ENCODE data around the gene TRIM38. TPM values are rescaled to one million over a fixed set of nuclear protein-coding genes. Genes with fewer than 3 reads are reported as not detected.

TRIM38 gene
- total and polyA plus RNA-seq, 2 donors (not counting 3 experiments of a cell fraction or from before 2014, with no cell fraction given): 5.1 to 13.2 TPM

- peak overlapping the region; percentile 50 for H3K4me2 ChIP-seq (ENCODE audit: insufficient read depth, low read length)
These were observed 56.7 kb downstream of the TRIM38 start for GRCh38 chr6:26019261-26019830.

More at GRCh38 chr6:26019261-26019830, 56.7 kb downstream of the TRIM38 start:
- dilution Hi-C loops (cut with MboI; ENCODE audit: extremely low pct_ligation_motif_present, low sequenced_read_pairs) (no loop called here), intact Hi-C loops (cut with micrococcal nuclease) (no loop called here)
- BruUV-seq (replicated peaks): no TSS peak
- Histone ChIP-seq H3K9me3 (replicated peaks; ENCODE audit: control insufficient read depth, insufficient read depth, low read length) (no peaks in the 10 kb centered on the region), H3K27ac (ENCODE audit: insufficient read depth, low read depth, low read length) (peak overlapping the region; percentile 3), H3K9ac (replicated peaks; ENCODE audit: extremely low read depth, insufficient read depth, low read length) (no peak overlapping the region), H3K4me1 (ENCODE audit: control insufficient read depth, extremely low read depth, insufficient read depth, low read length) (peaks cover 22% of the 10 kb centered on the region), H3K27me3 (ENCODE audit: control insufficient read depth in 2 of 2, insufficient read depth in 2 of 2, low read length in 2 of 2) (no peaks in the 10 kb centered on the region), H3K36me3 (ENCODE audit: control insufficient read depth in 2 of 2, extremely low read depth in 1 of 2, insufficient read depth in 2 of 2, low read length in 2 of 2) (no peaks in the 10 kb centered on the region), H4K20me1 (replicated peaks; ENCODE audit: control insufficient read depth, extremely low read depth, insufficient read depth, low read length) (no peaks in the 10 kb centered on the region), H3K4me3 (replicated peaks in 1 of 3; ENCODE audit: insufficient read depth in 1 of 3, low read depth in 1 of 3, low read length in 3 of 3) (peak overlapping the region in 1 of 3 experiments; percentile 53), H3K79me2 (ENCODE audit: control insufficient read depth, insufficient read depth, low read length) (no peaks in the 10 kb centered on the region), H3K9me1 (replicated peaks; ENCODE audit: control insufficient read depth, extremely low read depth, insufficient read depth, low read length) (no peaks in the 10 kb centered on the region), H2AFZ (ENCODE audit: low read depth, low read length) (peak overlapping the region; percentile 39)
- FAIRE-seq: peak; percentile 12
- no peak for TF ChIP-seq MYC (IDR thresholded peaks at IDR 0.05; ENCODE audit: low read depth, low read length)
- TF ChIP-seq FOS (IDR thresholded peaks at IDR 0.05; ENCODE audit: borderline replicate concordance, insufficient read depth, low read length): no peak
- no peak for TF ChIP-seq POLR2AphosphoS5 (IDR thresholded peaks at IDR 0.05; ENCODE audit: insufficient read depth, low read depth, low read length)
- TF ChIP-seq, protein P1, sequence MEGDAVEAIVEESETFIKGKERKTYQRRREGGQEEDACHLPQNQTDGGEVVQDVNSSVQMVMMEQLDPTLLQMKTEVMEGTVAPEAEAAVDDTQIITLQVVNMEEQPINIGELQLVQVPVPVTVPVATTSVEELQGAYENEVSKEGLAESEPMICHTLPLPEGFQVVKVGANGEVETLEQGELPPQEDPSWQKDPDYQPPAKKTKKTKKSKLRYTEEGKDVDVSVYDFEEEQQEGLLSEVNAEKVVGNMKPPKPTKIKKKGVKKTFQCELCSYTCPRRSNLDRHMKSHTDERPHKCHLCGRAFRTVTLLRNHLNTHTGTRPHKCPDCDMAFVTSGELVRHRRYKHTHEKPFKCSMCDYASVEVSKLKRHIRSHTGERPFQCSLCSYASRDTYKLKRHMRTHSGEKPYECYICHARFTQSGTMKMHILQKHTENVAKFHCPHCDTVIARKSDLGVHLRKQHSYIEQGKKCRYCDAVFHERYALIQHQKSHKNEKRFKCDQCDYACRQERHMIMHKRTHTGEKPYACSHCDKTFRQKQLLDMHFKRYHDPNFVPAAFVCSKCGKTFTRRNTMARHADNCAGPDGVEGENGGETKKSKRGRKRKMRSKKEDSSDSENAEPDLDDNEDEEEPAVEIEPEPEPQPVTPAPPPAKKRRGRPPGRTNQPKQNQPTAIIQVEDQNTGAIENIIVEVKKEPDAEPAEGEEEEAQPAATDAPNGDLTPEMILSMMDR (IDR thresholded peaks at IDR 0.05; ENCODE audit: extremely low read depth in 1 of 2, insufficient read depth in 1 of 2, low read depth in 1 of 2, low read length in 2 of 2): no peak
- no peak for TF ChIP-seq JUN (IDR thresholded peaks at IDR 0.05; ENCODE audit: borderline replicate concordance, insufficient read depth, insufficient read length, low read depth)
- no peak for TF ChIP-seq GATA2 (IDR thresholded peaks at IDR 0.05; ENCODE audit: insufficient read depth, insufficient read length, low read depth, low read length)
- CTCF ChIA-PET: interaction anchor here (1.1 to 4.1 kb wide), 3 partner anchors 9 to 27 kb away, joined by 5 to 25 read pairs (median 7); a partner anchor contains a TSS
- no peak for DNase-seq (ENCODE audit: low read depth, low spot score)
- POLR2A ChIA-PET: interaction anchor here (0.8 to 3.5 kb wide), 4 partner anchors 12 to 232 kb away, joined by 3 to 84 read pairs (median 16); a partner anchor contains a TSS

Data from endothelial cell of umbilical vein (primary cell).